ENCODE data around the gene ULK1.

ULK1 gene

GRCh38 chr12:131852551-131853299 lies 41.7 kb upstream of the ULK1 start:
- no peak overlapping the region for H4K91ac ChIP-seq (ENCODE audit: low read length)
- WGBS: 83% methylated on average over 24 of the region's 24 CpGs
- no peak overlapping the region for H3K4me2 ChIP-seq (ENCODE audit: low read length, poor library complexity, severe bottlenecking)
- no peaks in the 10 kb centered on the region for H3K36me3 ChIP-seq (ENCODE audit: control insufficient read depth in 1 of 2, insufficient read depth in 2 of 2, low read depth in 1 of 2, low read length in 2 of 2)
- no peak overlapping the region for H2BK15ac ChIP-seq (ENCODE audit: low read depth, poor library complexity, severe bottlenecking)
- H3K14ac ChIP-seq (ENCODE audit: low read length in 2 of 2): no peak overlapping the region
- H2AK5ac ChIP-seq (ENCODE audit: low read length, severe bottlenecking): no peak overlapping the region
- H3K4me3 ChIP-seq (ENCODE audit: insufficient read depth in 1 of 2, low read depth in 1 of 2, low read length in 2 of 2): no peak overlapping the region
- no peak overlapping the region for H2BK5ac ChIP-seq (ENCODE audit: low read depth, low read length, poor library complexity, severe bottlenecking)
- DNase-seq: no peak
- no peak overlapping the region for H2BK12ac ChIP-seq (ENCODE audit: low read length in 2 of 2)
- no peaks in the 10 kb centered on the region for H3K79me1 ChIP-seq (replicated peaks; ENCODE audit: low read length, poor library complexity, severe bottlenecking)
- H2AFZ ChIP-seq (ENCODE audit: low read depth, low read length): no peak overlapping the region
- no peaks in the 10 kb centered on the region for H3K9me3 ChIP-seq (ENCODE audit: control insufficient read depth, low read length)
- H3K4ac ChIP-seq (ENCODE audit: low read depth in 1 of 2, low read length in 2 of 2): no peak overlapping the region
- H3K9ac ChIP-seq (ENCODE audit: low read length): no peak overlapping the region
- peaks cover 16% of the 10 kb centered on the region for H3K4me1 ChIP-seq (ENCODE audit: control insufficient read depth, insufficient read depth, low read depth, low read length)
- H2BK120ac ChIP-seq (ENCODE audit: low read depth, low read length): no peak overlapping the region
- H3K27me3 ChIP-seq (ENCODE audit: control insufficient read depth in 1 of 2, insufficient read depth in 1 of 2, low read length in 2 of 2): peaks cover 0 to 34% of the 10 kb centered on the region in 2 experiments
- H3K23ac ChIP-seq (ENCODE audit: low read length in 2 of 2): no peak overlapping the region
- no peak overlapping the region for H3K18ac ChIP-seq (ENCODE audit: low read depth in 1 of 2, low read length in 2 of 2)
- H4K8ac ChIP-seq (ENCODE audit: low read length): no peak overlapping the region
- H3K27ac ChIP-seq (ENCODE audit: low read length, poor library complexity, severe bottlenecking): no peak overlapping the region

- 92% methylated on average over 35 of the region's 35 CpGs for WGBS
These were observed 40.3 kb upstream of the ULK1 start for GRCh38 chr12:131853832-131854797.

GRCh38 chr12:131854861-131855476 lies 39.5 kb upstream of the ULK1 start:
- Histone ChIP-seq H3K18ac (ENCODE audit: low read depth in 1 of 2, low read length in 2 of 2) (no peak overlapping the region), H4K91ac (ENCODE audit: low read length) (no peak overlapping the region), H4K8ac (ENCODE audit: low read length) (no peak overlapping the region), H3K27me3 (ENCODE audit: control insufficient read depth in 1 of 2, insufficient read depth in 1 of 2, low read length in 2 of 2) (peaks cover 0 to 42% of the 10 kb centered on the region in 2 experiments), H3K9me3 (ENCODE audit: control insufficient read depth, low read length) (no peaks in the 10 kb centered on the region), H2BK12ac (ENCODE audit: low read length in 2 of 2) (no peak overlapping the region), H3K4me1 (ENCODE audit: control insufficient read depth, insufficient read depth, low read depth, low read length) (peaks cover 16% of the 10 kb centered on the region), H2AK5ac (ENCODE audit: low read length, severe bottlenecking) (no peak overlapping the region), H3K14ac (ENCODE audit: low read length in 2 of 2) (peak overlapping the region in 1 of 2 experiments; percentile 42), H3K4me3 (ENCODE audit: insufficient read depth in 1 of 2, low read depth in 1 of 2, low read length in 2 of 2) (no peak overlapping the region), H3K9ac (ENCODE audit: low read length) (no peak overlapping the region), H3K4me2 (ENCODE audit: low read length, poor library complexity, severe bottlenecking) (no peak overlapping the region), H3K4ac (ENCODE audit: low read depth in 1 of 2, low read length in 2 of 2) (no peak overlapping the region), H2BK15ac (ENCODE audit: low read depth, poor library complexity, severe bottlenecking) (no peak overlapping the region), H3K79me1 (replicated peaks; ENCODE audit: low read length, poor library complexity, severe bottlenecking) (no peaks in the 10 kb centered on the region), H3K27ac (ENCODE audit: low read length, poor library complexity, severe bottlenecking) (no peak overlapping the region), H3K36me3 (ENCODE audit: control insufficient read depth in 1 of 2, insufficient read depth in 2 of 2, low read depth in 1 of 2, low read length in 2 of 2) (no peaks in the 10 kb centered on the region), H2BK5ac (ENCODE audit: low read depth, low read length, poor library complexity, severe bottlenecking) (no peak overlapping the region), H2BK120ac (ENCODE audit: low read depth, low read length) (no peak overlapping the region), H2AFZ (ENCODE audit: low read depth, low read length) (no peak overlapping the region), H3K23ac (ENCODE audit: low read length in 2 of 2) (no peak overlapping the region)
- 86% methylated on average over 14 of the region's 16 CpGs for WGBS
- no peak for DNase-seq

More at GRCh38 chr12:131853832-131854797, 40.3 kb upstream of the ULK1 start:
- Histone ChIP-seq H2BK5ac (ENCODE audit: low read depth, low read length, poor library complexity, severe bottlenecking) (no peak overlapping the region), H3K18ac (ENCODE audit: low read depth in 1 of 2, low read length in 2 of 2) (no peak overlapping the region), H3K27me3 (ENCODE audit: control insufficient read depth in 1 of 2, insufficient read depth in 1 of 2, low read length in 2 of 2) (peaks cover 0 to 42% of the 10 kb centered on the region in 2 experiments), H3K4me2 (ENCODE audit: low read length, poor library complexity, severe bottlenecking) (no peak overlapping the region), H2BK12ac (ENCODE audit: low read length in 2 of 2) (no peak overlapping the region), H4K8ac (ENCODE audit: low read length) (no peak overlapping the region), H3K27ac (ENCODE audit: low read length, poor library complexity, severe bottlenecking) (no peak overlapping the region), H3K4me3 (ENCODE audit: insufficient read depth in 1 of 2, low read depth in 1 of 2, low read length in 2 of 2) (no peak overlapping the region), H3K23ac (ENCODE audit: low read length in 2 of 2) (no peak overlapping the region), H2AK5ac (ENCODE audit: low read length, severe bottlenecking) (no peak overlapping the region), H3K9ac (ENCODE audit: low read length) (no peak overlapping the region), H3K4me1 (ENCODE audit: control insufficient read depth, insufficient read depth, low read depth, low read length) (peaks cover 16% of the 10 kb centered on the region), H2BK15ac (ENCODE audit: low read depth, poor library complexity, severe bottlenecking) (no peak overlapping the region), H3K14ac (ENCODE audit: low read length in 2 of 2) (no peak overlapping the region), H3K79me1 (replicated peaks; ENCODE audit: low read length, poor library complexity, severe bottlenecking) (no peaks in the 10 kb centered on the region), H2BK120ac (ENCODE audit: low read depth, low read length) (no peak overlapping the region), H4K91ac (ENCODE audit: low read length) (no peak overlapping the region), H3K4ac (ENCODE audit: low read depth in 1 of 2, low read length in 2 of 2) (no peak overlapping the region), H3K9me3 (ENCODE audit: control insufficient read depth, low read length) (no peaks in the 10 kb centered on the region), H3K36me3 (ENCODE audit: control insufficient read depth in 1 of 2, insufficient read depth in 2 of 2, low read depth in 1 of 2, low read length in 2 of 2) (no peaks in the 10 kb centered on the region), H2AFZ (ENCODE audit: low read depth, low read length) (no peak overlapping the region)
- DNase-seq: no peak

Data from mesenchymal stem cell (in vitro differentiated cells and primary cell).